Raji (cell line): ENCODE results near the gene EXOC1L.

Experiments used
- POLR2A ChIP-seq: IDR thresholded peaks from 2 replicates; pipeline ENCODE4 v1.6.1; 2011; ENCODE audit warnings: low read depth, low read length, control low read depth; ENCODE audit not compliant: insufficient read depth

The EXOC1L gene

DNA sequence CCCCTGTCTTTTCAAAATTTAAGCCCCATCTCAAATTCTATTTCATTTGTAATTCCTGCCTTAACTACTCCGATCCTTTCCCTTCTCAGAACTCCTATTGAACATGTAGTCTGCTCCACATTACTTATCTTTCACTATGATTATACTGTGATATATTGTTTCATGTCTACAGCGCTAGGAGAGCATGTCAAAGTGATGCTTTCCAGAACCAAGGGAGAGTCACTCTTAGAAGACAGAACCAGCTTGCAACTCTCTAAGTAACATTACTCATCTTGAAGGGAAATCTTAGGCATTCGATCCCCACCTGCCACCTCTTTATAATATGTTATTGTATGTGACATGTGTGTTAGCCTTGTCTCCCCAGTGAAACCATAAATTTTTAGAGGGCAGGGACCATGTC is 10.5 kb downstream of the EXOC1L start:
- no peak for TF ChIP-seq POLR2A

DNA sequence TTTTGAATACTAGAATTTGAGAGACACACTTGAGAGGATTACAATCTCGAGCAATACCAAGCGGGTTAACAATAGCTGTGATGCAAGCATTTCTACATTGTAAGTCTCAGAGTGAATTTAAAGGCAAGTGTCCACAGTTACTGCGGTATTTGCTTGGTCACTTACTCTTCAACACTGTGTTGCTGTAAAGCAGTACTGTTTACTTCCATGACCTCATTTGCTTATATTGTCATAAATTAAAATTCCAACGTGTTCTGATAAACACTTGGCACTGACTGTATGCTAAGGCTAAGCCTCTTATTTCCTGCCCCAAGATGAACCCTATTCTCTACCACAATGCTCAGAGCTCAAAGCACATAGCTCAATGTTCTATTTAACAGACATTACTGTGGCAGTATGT is 11.1 kb downstream of the EXOC1L start:
- TF ChIP-seq POLR2A: no peak

DNA sequence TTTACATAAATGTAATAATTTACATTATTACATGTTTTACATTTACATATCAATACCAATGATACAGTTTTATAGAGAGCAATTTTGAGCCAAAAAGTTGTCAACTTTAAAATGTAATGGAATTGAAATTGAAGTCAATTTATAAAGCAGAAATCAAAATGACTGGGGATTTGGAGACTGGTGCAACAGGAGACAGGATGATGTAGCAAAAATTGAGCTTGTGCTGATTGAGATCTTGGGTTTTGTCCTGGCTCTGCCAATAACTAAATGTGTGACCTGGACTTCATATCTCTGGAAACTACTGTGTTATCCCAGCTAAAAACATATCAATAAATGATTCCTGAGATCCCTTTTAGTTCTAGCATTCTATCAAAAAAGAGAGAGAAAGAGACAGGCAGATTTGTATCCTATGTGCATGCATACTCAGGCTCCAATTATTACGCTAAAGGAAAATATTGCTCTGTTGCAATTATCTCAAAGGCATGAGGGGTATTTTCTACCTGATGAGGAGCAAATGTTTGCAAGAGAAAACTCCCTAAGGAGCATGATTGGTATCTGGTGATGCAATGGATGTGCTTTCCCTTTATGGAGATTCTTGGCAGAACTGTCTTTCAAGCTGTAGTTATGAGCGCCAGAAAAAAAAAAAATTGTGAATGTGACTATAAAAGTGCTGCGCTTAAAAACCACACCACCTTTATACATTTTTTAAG is 14.7 kb downstream of the EXOC1L start:
- TF ChIP-seq POLR2A: no peak

DNA sequence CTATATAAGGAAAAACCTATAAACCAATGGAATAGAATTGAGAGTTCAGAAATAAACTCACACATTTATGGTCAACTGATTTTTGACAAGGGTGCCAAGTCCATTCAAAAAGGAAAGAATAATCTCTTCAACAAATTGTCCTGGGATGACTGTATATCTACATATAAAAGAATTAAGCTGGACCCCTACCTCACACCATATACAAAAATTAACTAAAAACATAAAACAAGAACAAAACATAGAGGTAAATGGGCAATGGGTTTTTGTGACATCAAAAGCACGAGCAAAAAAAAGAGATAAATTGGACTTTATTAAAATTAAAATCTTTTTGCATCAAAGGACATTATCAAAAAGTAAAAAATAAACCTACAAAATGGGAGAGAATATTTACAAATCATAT is 18.3 kb downstream of the EXOC1L start:
- no peak for TF ChIP-seq POLR2A

DNA sequence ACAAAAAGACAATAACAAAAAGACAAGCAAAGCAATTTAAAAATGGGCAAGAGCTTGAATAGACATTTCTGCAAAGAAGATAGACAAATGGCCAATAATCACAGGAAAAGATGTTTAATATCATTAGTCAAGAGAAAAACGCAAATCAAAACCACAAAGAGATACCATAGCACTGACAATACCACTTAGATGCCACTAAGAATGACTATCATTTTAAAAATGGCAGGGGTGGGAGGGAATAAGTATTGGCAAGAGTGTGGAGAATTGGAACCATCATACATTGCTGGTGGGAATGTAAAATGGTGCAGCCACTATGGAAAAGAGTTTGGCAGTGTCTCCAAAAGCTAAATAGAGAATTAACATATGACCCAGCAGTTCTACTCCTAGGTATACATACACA is 18.8 kb downstream of the EXOC1L start:
- no peak for TF ChIP-seq POLR2A

DNA sequence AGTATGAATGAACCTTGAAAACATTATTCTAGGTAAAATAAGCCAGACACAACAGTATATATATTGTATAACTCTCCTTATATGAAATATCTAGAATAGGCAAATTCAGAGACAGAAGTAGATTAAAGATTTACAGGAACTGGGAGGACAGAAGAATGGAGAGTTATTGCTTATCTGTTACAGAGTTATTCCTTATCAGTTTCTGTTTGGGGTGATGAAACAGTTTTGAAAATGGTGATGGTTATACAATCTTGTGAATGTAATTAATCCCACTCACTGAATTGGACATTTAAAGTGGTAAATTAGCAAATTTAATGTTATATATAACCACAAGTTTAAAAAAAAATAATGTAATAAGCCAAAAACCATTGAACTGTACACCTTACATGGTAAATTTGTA is 19.4 kb downstream of the EXOC1L start:
- TF ChIP-seq POLR2A: no peak

DNA sequence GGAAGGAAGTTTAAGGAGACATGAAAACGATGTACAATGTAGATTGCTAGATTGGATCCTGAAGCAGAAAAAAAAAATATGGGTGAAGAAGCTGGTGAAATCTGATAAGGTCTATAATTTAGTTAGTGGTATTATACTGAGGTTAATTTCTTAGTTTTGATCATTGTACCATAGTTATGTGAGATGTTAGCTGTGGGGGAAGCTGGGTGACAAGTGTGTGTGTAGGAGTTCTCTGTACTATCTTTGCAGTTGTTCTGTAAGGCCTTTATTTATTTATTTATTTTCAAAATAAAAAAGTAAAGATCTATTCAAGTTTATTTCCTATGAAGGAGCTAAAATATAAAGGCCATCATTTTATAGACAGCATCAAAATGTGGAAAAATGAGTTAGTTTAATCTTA is 21.4 kb downstream of the EXOC1L start:
- TF ChIP-seq POLR2A: no peak

DNA sequence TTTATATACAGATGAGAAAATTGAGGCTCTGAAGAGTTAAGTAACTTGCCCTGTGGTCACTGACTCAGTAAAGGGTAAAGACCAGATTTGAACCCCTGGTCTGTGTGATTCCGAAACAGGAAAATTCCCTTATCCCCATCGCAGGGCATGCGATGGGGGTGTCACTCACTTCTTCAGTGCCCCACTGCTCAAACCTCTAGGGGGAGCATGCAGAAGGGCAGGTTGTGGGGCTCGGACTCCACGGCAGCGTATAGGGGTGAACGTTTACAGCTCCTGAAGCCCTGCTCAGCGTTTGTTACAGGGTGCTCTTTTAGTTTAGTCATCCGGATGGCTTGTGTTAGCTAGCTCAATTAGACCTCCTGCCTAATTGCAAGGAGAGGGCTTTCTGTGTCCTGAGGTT is 30.1 kb downstream of the EXOC1L start:
- no peak for TF ChIP-seq POLR2A

DNA sequence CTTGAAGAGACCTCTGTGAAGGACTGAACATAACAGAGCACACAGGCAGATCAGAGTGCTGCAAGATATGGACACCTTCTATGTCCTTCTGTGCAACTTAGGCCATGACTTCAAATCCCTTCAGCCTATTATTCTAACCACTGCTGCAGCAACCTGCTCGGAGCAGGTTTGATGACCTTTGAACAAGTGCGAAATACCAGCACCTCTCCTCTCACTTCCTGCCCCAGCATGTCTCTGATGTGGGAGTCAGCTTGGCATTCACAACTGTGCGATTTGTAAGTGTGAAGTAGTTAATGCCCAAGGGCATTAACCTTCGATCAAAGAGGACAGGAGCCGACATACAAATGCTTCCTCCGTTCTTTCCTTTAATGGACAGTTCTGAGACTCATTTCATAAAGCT is 32.3 kb downstream of the EXOC1L start:
- TF ChIP-seq POLR2A: no peak

DNA sequence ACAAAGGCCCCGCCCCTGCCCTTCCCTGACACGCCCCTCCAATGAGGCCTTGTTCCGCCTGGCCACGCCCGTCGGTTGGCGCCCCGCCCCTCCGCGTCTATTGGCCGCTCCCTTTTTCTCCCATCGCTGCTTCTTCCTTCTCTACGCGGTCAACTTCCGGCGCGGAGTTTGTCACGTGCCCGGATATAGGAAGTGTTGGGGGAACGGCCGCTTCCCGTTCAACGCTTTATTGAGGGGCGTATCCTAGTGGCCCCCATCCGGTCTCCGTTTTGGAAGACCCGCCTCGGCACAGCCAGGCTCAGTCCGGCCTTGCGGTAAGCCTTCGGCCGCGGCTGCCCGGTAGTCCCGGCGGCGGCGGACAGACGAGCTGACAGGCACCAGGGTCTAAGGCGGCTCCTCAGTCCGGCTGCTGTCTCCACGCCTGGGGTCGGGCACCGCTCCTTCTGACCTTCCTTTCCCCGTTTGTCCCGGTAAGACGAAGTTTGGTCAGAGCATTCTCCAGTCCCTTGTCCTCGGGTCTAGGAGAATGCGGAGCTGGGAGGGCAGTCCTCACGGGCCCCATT is 34.0 kb downstream of the EXOC1L start, which contains the start of gene EXOC1:
Gene EXOC1, plus strand, starts transcription at position 165 of the 563 bp plus-strand sequence. CDS start 4,676 bp downstream, outside the sequence.
- peak; percentile 60 for TF ChIP-seq POLR2A

DNA sequence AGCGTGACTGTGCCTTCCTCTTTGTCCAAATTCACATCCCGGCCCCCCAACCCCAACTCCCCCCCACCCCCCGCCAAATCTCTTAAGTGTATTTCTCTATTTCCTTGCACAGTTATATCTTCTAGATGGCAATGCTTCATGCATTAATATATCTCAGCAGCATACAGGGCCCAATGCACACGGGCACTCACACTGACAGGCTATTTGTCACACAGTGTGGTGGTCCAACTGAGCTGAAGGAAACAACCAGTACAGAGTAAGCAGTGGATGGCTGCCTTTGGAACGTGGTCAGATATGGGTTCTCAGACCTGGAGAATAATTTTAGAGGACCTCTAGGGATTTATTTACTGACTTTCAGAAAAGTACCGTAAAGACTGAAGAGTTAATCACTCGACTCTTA is 34.5 kb downstream of the EXOC1L start:
- no peak for TF ChIP-seq POLR2A

DNA sequence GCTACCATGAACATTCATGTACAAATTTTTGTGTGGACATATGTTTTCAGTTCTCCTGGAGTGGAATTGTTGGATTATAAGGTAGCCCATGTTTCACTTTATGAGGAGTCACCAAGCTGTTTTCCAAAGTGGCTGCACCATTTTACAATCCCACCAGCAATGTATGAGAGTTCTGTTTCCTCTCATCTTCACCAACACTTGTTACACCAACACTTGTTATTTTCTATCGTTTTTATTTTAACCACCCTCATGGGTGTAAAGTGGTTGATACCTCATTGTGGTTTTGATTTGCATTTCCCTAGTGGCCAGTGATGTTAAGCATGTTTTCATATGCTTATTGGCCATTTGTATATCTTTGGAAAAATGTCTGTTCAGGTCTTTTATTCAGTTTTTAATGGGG is 38.0 kb downstream of the EXOC1L start:
- no peak for TF ChIP-seq POLR2A

DNA sequence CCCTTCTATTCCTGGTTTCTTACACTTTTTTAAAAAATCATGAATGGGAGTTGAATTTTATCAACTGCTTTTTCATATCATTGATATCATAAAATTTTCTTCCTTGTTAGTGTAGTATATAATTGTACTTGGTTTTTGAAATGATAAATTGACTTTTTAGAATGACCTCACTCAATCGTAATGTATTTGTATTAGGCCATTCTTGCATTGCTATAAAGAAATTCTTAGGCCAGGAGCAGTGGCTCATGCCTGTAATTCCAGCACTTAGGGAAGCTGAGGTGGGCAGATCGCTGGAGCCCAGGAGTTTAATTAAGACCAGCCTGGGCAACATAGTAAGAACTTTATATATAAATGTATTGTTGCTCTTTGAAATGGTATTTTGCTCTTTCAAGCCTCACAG is 40.1 kb downstream of the EXOC1L start:
- TF ChIP-seq POLR2A: no peak

DNA sequence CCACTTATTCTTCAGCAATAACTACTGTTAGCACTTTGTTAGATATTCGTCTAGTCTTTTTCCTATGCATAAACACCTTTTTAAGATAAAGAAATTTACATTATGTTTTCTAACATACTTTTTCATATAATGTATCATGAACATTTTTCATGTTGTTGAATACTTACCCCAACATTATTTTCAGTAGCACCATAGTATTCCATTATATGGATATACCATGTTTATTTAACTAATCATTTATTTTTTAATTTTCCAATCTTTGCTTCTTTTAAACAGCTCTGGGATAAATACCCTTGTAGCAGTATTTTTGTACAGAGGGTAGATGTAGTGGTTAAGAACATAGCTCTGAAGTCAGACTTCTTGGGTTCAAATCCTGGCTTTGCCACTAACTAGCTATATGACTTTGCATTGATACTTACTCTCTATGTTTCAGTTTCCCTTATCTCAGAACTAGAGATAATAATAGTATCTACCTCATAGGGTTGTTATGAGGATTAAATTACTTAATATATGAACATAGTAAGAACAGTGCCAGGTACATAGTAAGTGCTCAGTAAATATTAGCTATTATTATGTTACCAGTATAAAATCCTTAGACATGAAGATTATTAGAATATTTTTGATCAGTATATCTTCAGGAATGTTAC is 45.1 kb downstream of the EXOC1L start:
- no peak for TF ChIP-seq POLR2A

DNA sequence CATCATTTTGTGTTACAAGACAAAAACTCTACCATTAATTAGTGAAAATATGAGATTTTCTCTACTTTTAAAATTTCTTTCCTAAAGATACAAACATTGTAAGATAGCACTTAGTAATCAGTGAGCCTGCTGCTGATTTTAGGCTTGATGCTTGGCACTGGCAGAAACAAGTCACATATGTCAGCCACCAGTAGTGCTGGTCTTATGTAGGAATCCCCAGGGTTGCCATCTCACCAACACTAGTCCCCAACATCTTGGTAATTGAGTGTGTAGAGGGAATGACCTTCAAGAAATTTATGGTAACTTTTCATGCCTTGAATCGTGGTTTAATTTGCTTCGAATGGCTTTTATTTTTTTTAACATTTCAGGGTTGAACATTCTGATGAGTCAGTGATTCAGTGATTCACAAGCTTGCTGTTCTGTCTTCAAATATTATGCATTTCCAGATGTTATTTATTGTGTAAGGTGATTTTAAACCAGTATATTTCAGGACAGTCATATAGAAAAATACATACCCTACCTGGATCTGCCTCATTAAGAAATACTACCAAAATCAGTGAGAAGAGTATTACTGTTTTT is 45.7 kb downstream of the EXOC1L start:
- no peak for TF ChIP-seq POLR2A

DNA sequence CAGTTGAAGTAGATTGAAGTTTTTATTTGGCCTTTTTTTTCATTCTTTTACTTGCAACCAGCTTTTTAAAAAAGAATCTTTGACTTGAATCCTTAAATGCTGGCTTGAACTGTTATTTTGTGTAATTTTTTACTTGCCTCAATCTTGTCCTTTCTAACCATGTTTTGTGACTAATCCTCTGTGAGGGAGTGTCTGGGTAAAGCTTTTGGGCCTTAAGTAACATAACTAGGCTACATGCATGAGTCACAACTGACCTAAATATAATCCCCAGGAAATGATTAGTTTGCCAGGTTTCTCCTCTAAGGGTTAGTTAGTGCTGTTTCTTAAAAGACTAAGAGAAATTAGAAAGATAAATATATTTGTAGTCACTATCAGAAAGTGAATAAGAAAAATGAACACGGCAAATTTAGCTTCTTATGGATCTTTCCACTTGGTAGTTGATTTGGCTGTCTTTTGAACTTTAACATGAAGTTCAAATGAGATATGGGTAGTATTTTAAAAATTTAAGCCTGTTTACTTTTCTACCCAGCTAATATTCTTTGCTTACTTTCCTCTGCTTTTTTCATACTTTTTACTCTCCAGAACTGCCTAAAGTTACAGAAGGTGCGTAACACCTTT is 46.8 kb downstream of the EXOC1L start:
- TF ChIP-seq POLR2A: no peak
